Hepatocyte (in vitro differentiated cells): ENCODE results near the gene CYBA. TPM values are rescaled to one million over a fixed set of nuclear protein-coding genes. Genes with fewer than 3 reads are reported as not detected.

Experiments used
- DNase-seq: peaks from one replicate; pipeline ENCODE4 v3.0.0-alpha.2; 2016; ENCODE audit warnings: low spot score
- H2AFZ ChIP-seq: fragments of 200-600 bp; sonication (generic); 2 replicates; pipeline ENCODE4 v1.6.0; 2016; ENCODE audit warnings: antibody characterized with exemption, mild to moderate bottlenecking
- H3K27ac ChIP-seq: fragments of 200-600 bp; sonication (generic); 2 replicates; pipeline ENCODE4 v1.5.1; 2016; ENCODE audit warnings: mild to moderate bottlenecking
- H3K27me3 ChIP-seq: fragments of 200-600 bp; sonication (generic); 2 replicates; pipeline ENCODE4 v1.6.1; 2016
- H3K36me3 ChIP-seq: fragments of 200-600 bp; sonication (generic); replicated peaks from 2 replicates; pipeline ENCODE4 v1.5.1; 2016; ENCODE audit warnings: low read depth; ENCODE audit not compliant: insufficient read depth
- H3K4me1 ChIP-seq: fragments of 200-600 bp; sonication (generic); 2 replicates; pipeline ENCODE4 v1.5.1; 2016; ENCODE audit warnings: mild to moderate bottlenecking, moderate library complexity; ENCODE audit not compliant: insufficient read depth
- H3K4me2 ChIP-seq: fragments of 200-600 bp; sonication (generic); 2 replicates; pipeline ENCODE4 v1.6.0; 2016
- H3K4me3 ChIP-seq: fragments of 200-600 bp; sonication (generic); 2 replicates; pipeline ENCODE4 v1.5.1; 2016; ENCODE audit warnings: mild to moderate bottlenecking
- H3K79me2 ChIP-seq: fragments of 200-600 bp; sonication (generic); 2 replicates; pipeline ENCODE4 v1.6.0; 2017; ENCODE audit warnings: mild to moderate bottlenecking
- H3K9me2 ChIP-seq: fragments of 200-600 bp; sonication (generic); replicated peaks from 2 replicates; pipeline ENCODE4 v1.6.0; 2017; ENCODE audit warnings: mild to moderate bottlenecking; ENCODE audit not compliant: insufficient read depth
- H3K9me3 ChIP-seq: fragments of 200-600 bp; sonication (generic); 2 replicates; pipeline ENCODE4 v1.5.1; 2016; ENCODE audit warnings: low read depth, mild to moderate bottlenecking
- H4K20me1 ChIP-seq: fragments of 200-600 bp; sonication (generic); 2 replicates; pipeline ENCODE4 v1.6.0; 2016; ENCODE audit warnings: mild to moderate bottlenecking; ENCODE audit not compliant: insufficient read depth, poor library complexity, severe bottlenecking
- EZH2 ChIP-seq: fragments of 200-600 bp; sonication (generic); IDR thresholded peaks from 2 replicates; pipeline ENCODE4 v1.6.1; 2016; ENCODE audit warnings: antibody characterized with exemption, mild to moderate bottlenecking, borderline replicate concordance
- EZH2phosphoT487 ChIP-seq: fragments of 200-600 bp; sonication (generic); IDR thresholded peaks from one replicate; pipeline ENCODE4 v1.6.1; 2018; ENCODE audit warnings: antibody characterized with exemption, mild to moderate bottlenecking, low read depth, moderate library complexity; ENCODE audit not compliant: unreplicated experiment, severe bottlenecking
- WGBS: methylation state at CpG from one replicate; pipeline ENCODE4 v1.1.6; 2016; ENCODE audit warnings: low lambda C conversion rate; ENCODE audit errors: missing lambda C conversion rate; 5-methylcytosine and 5-hydroxymethylcytosine counted together
- polyA plus RNA-seq: library from polyadenylated mRNA; unstranded; fragments of >200 nt; fragmentation: Nextera tagmentation; extraction: Ambion mirVana; gene quantifications from 2 replicates; pipeline ENCODE4 v1.2.1, GENCODE V29; 2016
- total RNA-seq: library from RNA; depleted of rRNA; stranded (reverse); fragments of >200 nt; gene quantifications from 2 replicates; pipeline ENCODE4 v1.2.3, GENCODE V29; 2014
- TF ChIP-seq, protein P1 (sequence below): fragments of 200-600 bp; sonication (generic); IDR thresholded peaks from 2 replicates; pipeline ENCODE4 v1.5.1; 2016; ENCODE audit warnings: antibody characterized with exemption, mild to moderate bottlenecking; ENCODE audit not compliant: poor library complexity

CYBA gene
- total and polyA plus RNA-seq, 2 experiments from 2014 or later, result 196 to 419 TPM

DNA sequence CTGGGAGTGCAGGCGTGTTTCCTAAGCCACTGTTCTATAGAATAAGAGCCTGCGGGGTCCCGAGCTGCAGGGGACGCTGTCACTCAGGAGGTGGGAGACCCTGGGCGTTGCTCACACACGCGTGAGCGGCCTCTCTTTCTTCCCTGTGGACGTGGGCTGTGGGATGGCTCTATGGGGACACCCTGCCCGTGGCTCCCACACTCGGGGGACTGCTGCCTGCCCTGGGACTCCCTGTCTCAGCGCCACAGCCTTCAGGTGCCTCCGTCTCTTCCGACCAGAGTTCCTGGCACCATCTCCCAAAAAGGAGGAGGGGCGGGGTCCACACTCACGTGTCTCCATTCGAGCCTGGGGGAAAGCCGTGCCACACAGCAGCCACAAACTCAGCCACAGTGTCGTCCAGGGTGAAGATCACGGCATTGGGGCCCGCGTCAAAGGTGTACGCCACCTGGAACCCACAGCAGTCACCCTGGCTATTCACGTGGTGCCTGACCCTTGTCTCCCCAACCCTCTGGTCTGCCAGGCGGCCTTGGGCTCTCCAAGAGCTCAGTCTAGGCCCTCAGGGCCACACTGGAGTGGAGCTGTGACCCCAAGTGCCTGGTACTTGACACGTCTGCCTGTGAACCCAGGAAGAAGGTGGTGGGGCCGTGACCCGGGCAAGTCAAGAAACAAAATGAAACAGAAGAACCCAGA, 3.7 kb upstream of the CYBA start:
- 95% methylated on average over 27 of the region's 28 CpGs for WGBS
- H3K27me3 ChIP-seq, result no peaks in the 10 kb centered on the region
- no peaks in the 10 kb centered on the region for H3K36me3 ChIP-seq
- peaks cover 12% of the 10 kb centered on the region for H3K4me1 ChIP-seq
- no peak overlapping the region for H3K4me2 ChIP-seq
- DNase-seq, result no peak
- peaks cover 11% of the 10 kb centered on the region for H4K20me1 ChIP-seq
- no peaks in the 10 kb centered on the region for H3K9me3 ChIP-seq
- H3K27ac ChIP-seq, result no peak overlapping the region
- TF ChIP-seq EZH2phosphoT487 (no peak), EZH2 (no peak)
- TF ChIP-seq, protein P1, sequence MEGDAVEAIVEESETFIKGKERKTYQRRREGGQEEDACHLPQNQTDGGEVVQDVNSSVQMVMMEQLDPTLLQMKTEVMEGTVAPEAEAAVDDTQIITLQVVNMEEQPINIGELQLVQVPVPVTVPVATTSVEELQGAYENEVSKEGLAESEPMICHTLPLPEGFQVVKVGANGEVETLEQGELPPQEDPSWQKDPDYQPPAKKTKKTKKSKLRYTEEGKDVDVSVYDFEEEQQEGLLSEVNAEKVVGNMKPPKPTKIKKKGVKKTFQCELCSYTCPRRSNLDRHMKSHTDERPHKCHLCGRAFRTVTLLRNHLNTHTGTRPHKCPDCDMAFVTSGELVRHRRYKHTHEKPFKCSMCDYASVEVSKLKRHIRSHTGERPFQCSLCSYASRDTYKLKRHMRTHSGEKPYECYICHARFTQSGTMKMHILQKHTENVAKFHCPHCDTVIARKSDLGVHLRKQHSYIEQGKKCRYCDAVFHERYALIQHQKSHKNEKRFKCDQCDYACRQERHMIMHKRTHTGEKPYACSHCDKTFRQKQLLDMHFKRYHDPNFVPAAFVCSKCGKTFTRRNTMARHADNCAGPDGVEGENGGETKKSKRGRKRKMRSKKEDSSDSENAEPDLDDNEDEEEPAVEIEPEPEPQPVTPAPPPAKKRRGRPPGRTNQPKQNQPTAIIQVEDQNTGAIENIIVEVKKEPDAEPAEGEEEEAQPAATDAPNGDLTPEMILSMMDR, result no peak
- H3K4me3 ChIP-seq, result no peak overlapping the region
- H3K9me2 ChIP-seq, result no peaks in the 10 kb centered on the region
- H2AFZ ChIP-seq, result no peak overlapping the region
- peaks cover 15% of the 10 kb centered on the region for H3K79me2 ChIP-seq

DNA sequence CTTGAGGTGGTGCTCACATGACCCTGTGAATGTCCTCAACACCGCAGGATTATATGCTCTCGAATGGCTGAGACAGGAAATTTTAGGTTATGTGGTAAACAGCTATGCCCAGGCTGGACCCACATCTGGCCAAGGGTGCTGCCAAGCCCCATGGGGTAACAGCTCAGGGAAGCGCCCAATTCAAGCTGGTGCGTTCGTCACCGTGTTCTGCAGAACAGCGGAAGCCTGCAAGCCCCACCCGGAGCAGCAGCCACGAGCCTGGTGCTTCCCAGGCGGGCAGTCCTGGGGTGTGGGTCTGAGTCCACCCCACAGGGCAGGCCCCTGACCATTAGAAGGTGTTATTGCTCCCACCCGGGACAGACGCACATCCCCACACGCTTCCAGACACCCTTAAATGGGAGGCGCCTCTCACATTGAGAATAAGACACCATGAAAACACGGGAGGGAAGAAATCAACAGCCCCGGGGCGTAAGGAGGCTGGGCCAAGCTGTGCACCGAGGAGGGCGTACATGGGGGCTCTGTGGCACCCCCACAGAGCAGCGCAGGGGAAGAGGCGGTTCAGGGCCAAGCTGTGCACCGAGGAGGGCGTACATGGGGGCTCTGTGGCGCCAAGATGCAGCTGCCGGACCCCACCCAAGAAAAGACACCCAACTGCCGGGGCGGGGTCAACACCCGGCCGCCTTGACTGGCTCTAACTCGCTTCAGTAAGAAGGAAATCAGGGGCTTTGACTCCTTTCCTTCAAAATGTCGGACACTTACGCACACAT, 2.9 kb upstream of the CYBA start:
- WGBS, result 94% methylated on average over 32 of the region's 32 CpGs
- H3K9me3 ChIP-seq, result no peaks in the 10 kb centered on the region
- peaks cover 12% of the 10 kb centered on the region for H3K79me2 ChIP-seq
- H3K27ac ChIP-seq, result no peak overlapping the region
- H4K20me1 ChIP-seq, result peaks cover 5% of the 10 kb centered on the region
- no peak for DNase-seq
- no peak overlapping the region for H3K4me2 ChIP-seq
- no peaks in the 10 kb centered on the region for H3K36me3 ChIP-seq
- H3K4me3 ChIP-seq, result no peak overlapping the region
- TF ChIP-seq, protein P1, result no peak
- no peaks in the 10 kb centered on the region for H3K27me3 ChIP-seq
- H3K9me2 ChIP-seq, result no peaks in the 10 kb centered on the region
- peaks cover 15% of the 10 kb centered on the region for H3K4me1 ChIP-seq
- H2AFZ ChIP-seq, result no peak overlapping the region

DNA sequence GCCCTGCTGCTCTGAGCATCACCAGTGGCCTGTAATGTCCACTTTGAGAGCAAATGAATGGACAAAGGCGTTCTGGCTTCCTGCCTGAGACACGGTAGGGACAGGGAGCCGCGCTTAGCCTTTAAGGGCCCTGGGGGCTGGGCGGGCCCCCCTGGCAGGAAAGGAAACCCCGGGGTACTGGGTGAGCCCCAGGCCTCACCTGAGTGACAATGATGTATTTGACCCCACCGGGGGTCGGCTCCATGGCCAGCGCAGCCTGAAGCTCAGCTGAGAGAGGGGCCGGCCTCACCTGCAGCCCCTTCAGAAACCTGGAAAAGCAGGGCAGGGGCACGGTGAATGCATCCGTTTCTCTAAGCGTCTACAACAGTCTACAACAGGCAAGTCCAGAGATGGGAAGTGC, 2.2 kb upstream of the CYBA start:
- WGBS, result 91% methylated on average over 13 of the region's 13 CpGs
- no peak overlapping the region for H3K4me2 ChIP-seq
- TF ChIP-seq EZH2phosphoT487 (no peak), EZH2 (no peak)
- TF ChIP-seq, protein P1, result no peak
- H2AFZ ChIP-seq, result no peak overlapping the region
- H4K20me1 ChIP-seq, result peaks cover 9% of the 10 kb centered on the region
- H3K27ac ChIP-seq, result no peak overlapping the region
- H3K9me2 ChIP-seq, result no peaks in the 10 kb centered on the region
- peaks cover 15% of the 10 kb centered on the region for H3K4me1 ChIP-seq
- H3K4me3 ChIP-seq, result no peak overlapping the region
- H3K9me3 ChIP-seq, result no peaks in the 10 kb centered on the region
- no peaks in the 10 kb centered on the region for H3K27me3 ChIP-seq
- no peak for DNase-seq
- H3K79me2 ChIP-seq, result peaks cover 15% of the 10 kb centered on the region
- no peaks in the 10 kb centered on the region for H3K36me3 ChIP-seq
